GM12878 (cell line): ENCODE data around the gene ACACA. TPM values are rescaled to one million over a fixed set of nuclear protein-coding genes. Genes with fewer than 3 reads are reported as not detected.

Source experiments
- ATAC-seq: fragments of 200-7000 bp; cut with Tn5 transposase; 3 replicates; pipeline ENCODE4 v1.9.1; 2020; ENCODE audit warnings: mild to moderate bottlenecking, moderate library complexity
- BruUV-seq: library from RNA; stranded (reverse); fragments of 400-500 nt; replicated peaks from 2 replicates; lab custom pipeline; 2021; lab: Mats Ljungman, UMichigan
- CTCF ChIA-PET: fragments of 300-600 bp; sonication (Branson Sonifier 250); formaldehyde crosslinking; extraction: SDS; loops from one replicate; lab custom pipeline; 2021; ENCODE audit warnings: inconsistent platforms; lab: Yijun Ruan, JAX
- POLR2A ChIA-PET: fragments of 350-600 bp; formaldehyde crosslinking; extraction: SDS; loops from one replicate; lab custom pipeline; 2021; ENCODE audit warnings: inconsistent platforms; lab: Charles Lee
- RAD21 ChIA-PET: fragments of 300-600 bp; sonication (Branson Sonifier 250); formaldehyde crosslinking; loops from one replicate; lab custom pipeline; 2023; ENCODE audit warnings: antibody characterized with exemption; ENCODE audit not compliant: unreplicated experiment; lab: Charles Lee
- SMC1A ChIA-PET: fragments of 300-600 bp; sonication (Branson Sonifier 250); formaldehyde crosslinking; loops from one replicate; lab custom pipeline; 2023; ENCODE audit not compliant: unreplicated experiment, uncharacterized antibody; lab: Charles Lee
- DNase-seq: peaks from one replicate; pipeline ENCODE4 v3.0.0-alpha.2; 2011; ENCODE audit warnings: low read depth, low spot score
- FAIRE-seq: peaks from 3 replicates; lab custom pipeline; 2011; peaks lifted over from hg19 to GRCh38; lab: Jason Lieb, UNC
- H2AFZ ChIP-seq: 2 replicates; pipeline ENCODE4 v1.6.0; 2011; ENCODE audit warnings: low read depth, low read length, control low read depth; ENCODE audit not compliant: control insufficient read depth
- H3K27ac ChIP-seq: 2 replicates; pipeline ENCODE4 v1.5.1; 2011; ENCODE audit warnings: control low read depth; ENCODE audit not compliant: control insufficient read depth, insufficient read depth
- H3K27me3 ChIP-seq, 2 experiments: replicated peaks in 1 of 2; 2 replicates each; pipeline versions ENCODE4 v1.6.0 to v1.6.1; 2011; ENCODE audit warnings: low read length in 1 of 2; ENCODE audit not compliant: control insufficient read depth in 2 of 2, insufficient read depth in 2 of 2
- H3K36me3 ChIP-seq, 2 experiments: 2 replicates each; pipeline ENCODE4 v1.5.1; 2011; ENCODE audit warnings: low read length in 1 of 2; ENCODE audit not compliant: control insufficient read depth in 2 of 2, insufficient read depth in 2 of 2
- H3K4me1 ChIP-seq: 2 replicates; pipeline ENCODE4 v1.6.1; 2011; ENCODE audit warnings: mild to moderate bottlenecking, low read length, moderate library complexity, mixed read lengths; ENCODE audit not compliant: control insufficient read depth, insufficient read depth
- H3K4me2 ChIP-seq: 2 replicates; pipeline ENCODE4 v1.6.0; 2011; ENCODE audit warnings: control low read depth; ENCODE audit not compliant: control insufficient read depth, insufficient read depth
- H3K4me3 ChIP-seq: fragments of 200-600 bp; sonication (generic); 2 replicates; pipeline ENCODE4 v1.5.1; 2016
- H3K79me2 ChIP-seq: 2 replicates; pipeline ENCODE4 v1.6.0; 2011; ENCODE audit warnings: low read length; ENCODE audit not compliant: control insufficient read depth, insufficient read depth
- H3K9ac ChIP-seq: 2 replicates; pipeline ENCODE4 v1.8.0; 2011; ENCODE audit warnings: low read length, control low read depth, mixed read lengths; ENCODE audit not compliant: control insufficient read depth, insufficient read depth
- H3K9me3 ChIP-seq: replicated peaks from 3 replicates; pipeline ENCODE4 v1.5.1; 2011; ENCODE audit warnings: mild to moderate bottlenecking, low read length; ENCODE audit not compliant: control insufficient read depth, insufficient read depth
- H4K20me1 ChIP-seq: 2 replicates; pipeline ENCODE4 v1.6.0; 2011; ENCODE audit not compliant: control insufficient read depth, insufficient read depth
- GABPA ChIP-seq: IDR thresholded peaks from 2 replicates; pipeline ENCODE4 v1.6.1; 2014; ENCODE audit warnings: antibody characterized with exemption, low read depth, mild to moderate bottlenecking, inconsistent platforms
- MXI1 ChIP-seq: fragments of 150-350 bp; IDR thresholded peaks from 2 replicates; pipeline ENCODE4 v1.6.1; 2011; ENCODE audit warnings: low read depth, mild to moderate bottlenecking, inconsistent platforms, low read length, improper control_type of control experiment
- YBX1 ChIP-seq: fragments of 450-650 bp; IDR thresholded peaks from 2 replicates; pipeline ENCODE4 v1.6.1; 2016; ENCODE audit warnings: antibody characterized with exemption
- WGBS: methylation state at CpG from one replicate; pipeline ENCODE4 v1.1.6; 2016; ENCODE audit warnings: low lambda C conversion rate; ENCODE audit not compliant: insufficient replicate concordance, insufficient coverage; ENCODE audit errors: missing lambda C conversion rate; 5-methylcytosine and 5-hydroxymethylcytosine counted together
- in situ Hi-C: fragments of 300-500 bp; cut with MboI; formaldehyde crosslinking; loops from 9 replicates; pipeline ENCODE4 v1.14.3; 2018; ENCODE audit warnings: mixed read lengths
- intact Hi-C: fragments of 100-400 bp; cut with micrococcal nuclease; formaldehyde crosslinking; loops from one replicate; pipeline ENCODE4 v1.14.2; 2022; ENCODE audit not compliant: unreplicated experiment
- polyA plus RNA-seq, 11 experiments: library from polyadenylated mRNA; depleted of rRNA in 4 of 11; unstranded in 6 of 11; stranded (reverse) in 5 of 11; fragments of >200 nt; fragmentation: Nextera tagmentation in 4 of 11; fragmentation: Illumina TruSeq in 1 of 11; extraction: Ambion mirVana in 4 of 11; extraction: Trizol in 1 of 11; gene quantifications; 1 replicate in 1 of 11; 2 replicates in 10 of 11; pipeline versions ENCODE4 v1.2.1 to v1.2.3, GENCODE V29; 2011 to 2016; ENCODE audit warnings: inconsistent platforms in 2 of 11, missing spikeins in 2 of 11, low read depth in 1 of 11
- total RNA-seq, 4 experiments: library from RNA; depleted of rRNA in 3 of 4; stranded (reverse); fragments of >200 nt in 3 of 4; fragmentation: Illumina TruSeq in 1 of 4; extraction: Trizol in 1 of 4; gene quantifications; 2 replicates each; pipeline versions ENCODE4 v1.2.1 to v1.2.3, GENCODE V29; 2013 to 2021
- TF ChIP-seq, protein P1 (sequence below): fragments of 450-650 bp; formaldehyde crosslinking; IDR thresholded peaks from 2 replicates; pipeline ENCODE4 v1.4.0; 2020; ENCODE audit warnings: mild to moderate bottlenecking, moderate library complexity
- TF ChIP-seq, protein P2 (sequence below): IDR thresholded peaks from 2 replicates; pipeline ENCODE4 v1.6.1; 2012; ENCODE audit warnings: low read length, inconsistent platforms
- TF ChIP-seq, protein P3 (sequence below): fragments of 150-350 bp; IDR thresholded peaks from 2 replicates; pipeline ENCODE4 v1.6.1; 2014; ENCODE audit warnings: mild to moderate bottlenecking, low read depth, low read length

The ACACA gene
- total and polyA plus RNA-seq, 10 of the 15 experiments (the other 5 are each of a cell fraction or from before 2014, with no cell fraction given): 12.9 to 74.2 (median 32.0) TPM

DNA sequence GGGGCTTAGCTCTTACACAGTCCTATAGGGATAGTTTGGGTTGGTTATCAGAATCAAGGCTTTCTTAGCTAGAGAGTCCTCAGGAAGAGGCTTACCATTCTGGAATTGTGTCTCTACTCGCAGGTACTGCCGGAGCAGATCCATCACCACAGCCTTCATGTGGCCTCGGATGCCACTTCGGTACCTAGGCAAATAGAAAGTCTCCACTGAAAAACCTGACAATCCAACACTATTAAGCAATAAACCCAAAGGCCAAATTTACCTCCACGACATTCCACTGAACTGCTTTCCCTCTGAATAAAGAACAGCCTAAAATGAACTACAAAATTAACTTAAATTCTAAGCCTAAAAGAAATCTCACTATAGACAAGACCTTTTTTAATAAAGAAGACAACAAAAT lies 166.3 kb downstream of the ACACA start:
- DNase-seq: no peak
- ChIA-PET RAD21 (interaction anchor here (0.9 to 2.4 kb wide), 8 partner anchors 8 to 639 kb away, joined by 3 to 16 read pairs (median 8); partner anchors contain the start of gene MRM1), CTCF (interaction anchor here (0.7 to 4.7 kb wide), 39 partner anchors 8 to 763 kb away, joined by 3 to 45 read pairs (median 4); partner anchors contain the start of gene MRM1), SMC1A (interaction anchor here (0.9 to 2.6 kb wide), 11 partner anchors 8 to 637 kb away, joined by 3 to 15 read pairs (median 5); no protein-coding TSS in a partner anchor), POLR2A (interaction anchor here (0.6 kb wide), 1 partner anchor 116 kb away, joined by 3 read pairs; no protein-coding TSS in a partner anchor)
- intact Hi-C loops (no loop called here), in situ Hi-C loops (loop anchor here (25.0 kb wide), 1 partner anchor 628 kb away; the partner anchor contains the start of gene MRM1)
- Histone ChIP-seq H4K20me1 (no peaks in the 10 kb centered on the region), H2AFZ (no peak overlapping the region), H3K79me2 (no peaks in the 10 kb centered on the region), H3K9ac (no peak overlapping the region), H3K4me1 (no peaks in the 10 kb centered on the region), H3K4me3 (no peak overlapping the region), H3K36me3 (peaks cover 3 to 14% of the 10 kb centered on the region in 2 experiments), H3K27me3 (no peaks in the 10 kb centered on the region), H3K27ac (no peak overlapping the region), H3K9me3 (no peaks in the 10 kb centered on the region), H3K4me2 (no peak overlapping the region)
- WGBS: 94% methylated on average over 5 of the region's 5 CpGs
- FAIRE-seq: no peak
- no TSS peak for BruUV-seq
- no peak for ATAC-seq
- TF ChIP-seq MXI1 (no peak), YBX1 (no peak), GABPA (no peak)
- TF ChIP-seq, protein P1, sequence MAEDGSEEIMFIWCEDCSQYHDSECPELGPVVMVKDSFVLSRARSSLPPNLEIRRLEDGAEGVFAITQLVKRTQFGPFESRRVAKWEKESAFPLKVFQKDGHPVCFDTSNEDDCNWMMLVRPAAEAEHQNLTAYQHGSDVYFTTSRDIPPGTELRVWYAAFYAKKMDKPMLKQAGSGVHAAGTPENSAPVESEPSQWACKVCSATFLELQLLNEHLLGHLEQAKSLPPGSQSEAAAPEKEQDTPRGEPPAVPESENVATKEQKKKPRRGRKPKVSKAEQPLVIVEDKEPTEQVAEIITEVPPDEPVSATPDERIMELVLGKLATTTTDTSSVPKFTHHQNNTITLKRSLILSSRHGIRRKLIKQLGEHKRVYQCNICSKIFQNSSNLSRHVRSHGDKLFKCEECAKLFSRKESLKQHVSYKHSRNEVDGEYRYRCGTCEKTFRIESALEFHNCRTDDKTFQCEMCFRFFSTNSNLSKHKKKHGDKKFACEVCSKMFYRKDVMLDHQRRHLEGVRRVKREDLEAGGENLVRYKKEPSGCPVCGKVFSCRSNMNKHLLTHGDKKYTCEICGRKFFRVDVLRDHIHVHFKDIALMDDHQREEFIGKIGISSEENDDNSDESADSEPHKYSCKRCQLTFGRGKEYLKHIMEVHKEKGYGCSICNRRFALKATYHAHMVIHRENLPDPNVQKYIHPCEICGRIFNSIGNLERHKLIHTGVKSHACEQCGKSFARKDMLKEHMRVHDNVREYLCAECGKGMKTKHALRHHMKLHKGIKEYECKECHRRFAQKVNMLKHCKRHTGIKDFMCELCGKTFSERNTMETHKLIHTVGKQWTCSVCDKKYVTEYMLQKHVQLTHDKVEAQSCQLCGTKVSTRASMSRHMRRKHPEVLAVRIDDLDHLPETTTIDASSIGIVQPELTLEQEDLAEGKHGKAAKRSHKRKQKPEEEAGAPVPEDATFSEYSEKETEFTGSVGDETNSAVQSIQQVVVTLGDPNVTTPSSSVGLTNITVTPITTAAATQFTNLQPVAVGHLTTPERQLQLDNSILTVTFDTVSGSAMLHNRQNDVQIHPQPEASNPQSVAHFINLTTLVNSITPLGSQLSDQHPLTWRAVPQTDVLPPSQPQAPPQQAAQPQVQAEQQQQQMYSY (CRISPR knock-in tag): no peak
- TF ChIP-seq, protein P2, sequence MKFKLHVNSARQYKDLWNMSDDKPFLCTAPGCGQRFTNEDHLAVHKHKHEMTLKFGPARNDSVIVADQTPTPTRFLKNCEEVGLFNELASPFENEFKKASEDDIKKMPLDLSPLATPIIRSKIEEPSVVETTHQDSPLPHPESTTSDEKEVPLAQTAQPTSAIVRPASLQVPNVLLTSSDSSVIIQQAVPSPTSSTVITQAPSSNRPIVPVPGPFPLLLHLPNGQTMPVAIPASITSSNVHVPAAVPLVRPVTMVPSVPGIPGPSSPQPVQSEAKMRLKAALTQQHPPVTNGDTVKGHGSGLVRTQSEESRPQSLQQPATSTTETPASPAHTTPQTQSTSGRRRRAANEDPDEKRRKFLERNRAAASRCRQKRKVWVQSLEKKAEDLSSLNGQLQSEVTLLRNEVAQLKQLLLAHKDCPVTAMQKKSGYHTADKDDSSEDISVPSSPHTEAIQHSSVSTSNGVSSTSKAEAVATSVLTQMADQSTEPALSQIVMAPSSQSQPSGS: no peak
- TF ChIP-seq, protein P3, sequence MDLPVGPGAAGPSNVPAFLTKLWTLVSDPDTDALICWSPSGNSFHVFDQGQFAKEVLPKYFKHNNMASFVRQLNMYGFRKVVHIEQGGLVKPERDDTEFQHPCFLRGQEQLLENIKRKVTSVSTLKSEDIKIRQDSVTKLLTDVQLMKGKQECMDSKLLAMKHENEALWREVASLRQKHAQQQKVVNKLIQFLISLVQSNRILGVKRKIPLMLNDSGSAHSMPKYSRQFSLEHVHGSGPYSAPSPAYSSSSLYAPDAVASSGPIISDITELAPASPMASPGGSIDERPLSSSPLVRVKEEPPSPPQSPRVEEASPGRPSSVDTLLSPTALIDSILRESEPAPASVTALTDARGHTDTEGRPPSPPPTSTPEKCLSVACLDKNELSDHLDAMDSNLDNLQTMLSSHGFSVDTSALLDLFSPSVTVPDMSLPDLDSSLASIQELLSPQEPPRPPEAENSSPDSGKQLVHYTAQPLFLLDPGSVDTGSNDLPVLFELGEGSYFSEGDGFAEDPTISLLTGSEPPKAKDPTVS: no peak
